Endothelial cell of umbilical vein (primary cell): Measurements from ENCODE around the gene SNX22.

Experiments
- EZH2 ChIP-seq: IDR thresholded peaks from 2 replicates; pipeline ENCODE4 v1.6.1; 2012; ENCODE audit warnings: borderline replicate concordance, low read depth, mild to moderate bottlenecking, moderate library complexity, low read length, inconsistent platforms; ENCODE audit not compliant: severe bottlenecking
- FOS ChIP-seq: IDR thresholded peaks from 2 replicates; pipeline ENCODE4 v1.6.1; 2011; ENCODE audit warnings: mild to moderate bottlenecking, low read length, moderate library complexity, borderline replicate concordance; ENCODE audit not compliant: insufficient read depth
- JUN ChIP-seq: IDR thresholded peaks from 2 replicates; pipeline ENCODE4 v1.6.1; 2011; ENCODE audit warnings: borderline replicate concordance, low read depth; ENCODE audit not compliant: insufficient read length, insufficient read depth
- MYC ChIP-seq: IDR thresholded peaks from one replicate; pipeline ENCODE4 v1.6.1; 2011; ENCODE audit warnings: mild to moderate bottlenecking, low read depth, low read length
- POLR2A ChIP-seq: IDR thresholded peaks from 2 replicates; pipeline ENCODE4 v1.6.1; 2012; ENCODE audit warnings: low read depth, mild to moderate bottlenecking, control low read depth, low read length
- POLR2AphosphoS5 ChIP-seq: IDR thresholded peaks from 2 replicates; pipeline ENCODE4 v1.6.1; 2012; ENCODE audit warnings: low read depth, mild to moderate bottlenecking, control low read depth, low read length, moderate library complexity; ENCODE audit not compliant: insufficient read depth
- TF ChIP-seq, protein P1 (sequence below), 2 donors: IDR thresholded peaks; 1 replicate in 1 of 2; 2 replicates in 1 of 2; pipeline ENCODE4 v1.5.1; 2011; ENCODE audit warnings: low read length in 2 of 2, mild to moderate bottlenecking in 2 of 2, moderate library complexity in 2 of 2, control low read depth in 1 of 2, inconsistent platforms in 1 of 2, low read depth in 1 of 2; ENCODE audit not compliant: insufficient read depth in 1 of 2; ENCODE audit errors: extremely low read depth in 1 of 2
- TF ChIP-seq, protein P2 (sequence below): IDR thresholded peaks from 2 replicates; pipeline ENCODE4 v1.6.1; 2011; ENCODE audit not compliant: insufficient read depth, insufficient read length

DNA sequence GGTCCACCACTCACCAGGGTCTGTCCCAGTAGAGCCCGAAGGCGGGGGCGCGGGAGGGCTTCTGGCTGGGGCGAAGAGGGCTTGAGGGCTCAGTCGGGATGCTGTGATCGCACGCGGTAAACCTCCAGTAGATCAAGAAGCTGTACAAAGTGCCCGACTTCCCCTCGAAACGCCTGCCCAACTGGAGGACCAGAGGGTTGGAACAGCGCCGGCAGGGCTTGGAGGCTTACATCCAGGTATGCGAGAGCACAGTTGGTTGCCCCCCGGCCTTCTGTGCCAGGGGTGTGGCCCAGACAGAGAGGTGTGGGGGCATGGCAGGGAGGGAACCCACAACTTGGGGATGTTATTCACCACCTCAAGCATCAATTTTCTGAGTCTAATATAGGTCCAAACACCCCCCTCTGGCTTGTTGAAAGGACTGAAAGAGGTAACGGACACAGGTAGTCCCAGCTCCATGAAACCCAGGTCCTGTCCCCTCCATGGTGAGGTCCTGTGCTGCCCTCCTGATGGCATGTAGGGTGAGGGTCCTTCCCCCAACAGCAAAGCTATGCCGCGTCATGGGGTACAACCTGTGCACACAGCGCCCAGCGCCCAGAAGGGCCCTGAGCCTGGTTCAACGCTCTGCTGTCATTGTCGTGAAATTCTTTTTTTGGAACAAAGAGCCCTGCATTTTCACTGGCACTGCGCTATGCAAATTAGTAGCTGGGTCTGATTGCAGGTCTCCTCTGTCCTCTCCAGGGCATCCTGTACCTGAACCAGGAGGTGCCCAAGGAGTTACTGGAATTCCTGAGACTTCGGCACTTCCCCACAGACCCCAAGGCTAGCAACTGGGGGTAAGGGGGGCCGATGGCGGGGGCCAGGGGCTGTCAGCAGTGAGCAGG, 1.2 kb downstream of the SNX22 start:
- TF ChIP-seq, protein P1, sequence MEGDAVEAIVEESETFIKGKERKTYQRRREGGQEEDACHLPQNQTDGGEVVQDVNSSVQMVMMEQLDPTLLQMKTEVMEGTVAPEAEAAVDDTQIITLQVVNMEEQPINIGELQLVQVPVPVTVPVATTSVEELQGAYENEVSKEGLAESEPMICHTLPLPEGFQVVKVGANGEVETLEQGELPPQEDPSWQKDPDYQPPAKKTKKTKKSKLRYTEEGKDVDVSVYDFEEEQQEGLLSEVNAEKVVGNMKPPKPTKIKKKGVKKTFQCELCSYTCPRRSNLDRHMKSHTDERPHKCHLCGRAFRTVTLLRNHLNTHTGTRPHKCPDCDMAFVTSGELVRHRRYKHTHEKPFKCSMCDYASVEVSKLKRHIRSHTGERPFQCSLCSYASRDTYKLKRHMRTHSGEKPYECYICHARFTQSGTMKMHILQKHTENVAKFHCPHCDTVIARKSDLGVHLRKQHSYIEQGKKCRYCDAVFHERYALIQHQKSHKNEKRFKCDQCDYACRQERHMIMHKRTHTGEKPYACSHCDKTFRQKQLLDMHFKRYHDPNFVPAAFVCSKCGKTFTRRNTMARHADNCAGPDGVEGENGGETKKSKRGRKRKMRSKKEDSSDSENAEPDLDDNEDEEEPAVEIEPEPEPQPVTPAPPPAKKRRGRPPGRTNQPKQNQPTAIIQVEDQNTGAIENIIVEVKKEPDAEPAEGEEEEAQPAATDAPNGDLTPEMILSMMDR (IDR thresholded peaks at IDR 0.05; ENCODE audit: extremely low read depth in 1 of 2, insufficient read depth in 1 of 2, low read depth in 1 of 2, low read length in 2 of 2): no peak
- TF ChIP-seq POLR2AphosphoS5 (no peak), JUN (no peak), MYC (no peak), EZH2 (peak; percentile 78), FOS (no peak), POLR2A (no peak)
- TF ChIP-seq, protein P2, sequence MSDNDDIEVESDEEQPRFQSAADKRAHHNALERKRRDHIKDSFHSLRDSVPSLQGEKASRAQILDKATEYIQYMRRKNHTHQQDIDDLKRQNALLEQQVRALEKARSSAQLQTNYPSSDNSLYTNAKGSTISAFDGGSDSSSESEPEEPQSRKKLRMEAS: no peak
